HG03196 (cell line): ENCODE data around the gene DZIP1L.
A peak's percentile ranks its signal among the peaks of the same experiment; 100 is the strongest.

ENCODE experiments used
- ATAC-seq: cut with Tn5 transposase; IDR thresholded peaks from one replicate; pipeline ENCODE4 v1.9.1; 2021; ENCODE audit not compliant: unreplicated experiment

DZIP1L gene

GRCh38 chr3:138038725-138039462 lies 76.5 kb downstream of the DZIP1L start:
- ATAC-seq, result no peak

GRCh38 chr3:138036572-138036971 lies 78.8 kb downstream of the DZIP1L start:
- peak; percentile 40 for ATAC-seq

GRCh38 chr3:138034918-138035317 lies 80.5 kb downstream of the DZIP1L start:
- ATAC-seq, result no peak

- no peak for ATAC-seq
Observed at GRCh38 chr3:138033202-138033691, 82.2 kb downstream of the DZIP1L start.

- no peak for ATAC-seq
Observed at GRCh38 chr3:138032567-138032966, 82.8 kb downstream of the DZIP1L start.

GRCh38 chr3:138031536-138031935 lies 83.9 kb downstream of the DZIP1L start:
- no peak for ATAC-seq

- no peak for ATAC-seq
Observed at GRCh38 chr3:138030734-138031280, 84.6 kb downstream of the DZIP1L start.

GRCh38 chr3:138027821-138028220 lies 87.6 kb downstream of the DZIP1L start:
- no peak for ATAC-seq

- ATAC-seq, result no peak
Observed at GRCh38 chr3:138025553-138025952, 89.9 kb downstream of the DZIP1L start.

- ATAC-seq, result no peak
Observed at GRCh38 chr3:138023754-138024153, 91.7 kb downstream of the DZIP1L start.

- no peak for ATAC-seq
Observed at GRCh38 chr3:138019281-138020069, 95.9 kb downstream of the DZIP1L start.

GRCh38 chr3:138016065-138016464 lies 99.3 kb downstream of the DZIP1L start:
- ATAC-seq, result no peak

GRCh38 chr3:138012526-138012925 lies 102.9 kb downstream of the DZIP1L start:
- ATAC-seq, result no peak
